KOPT-K1 (cell line): ENCODE measurements around the gene IGFALS.

Source experiments
- H3K27ac ChIP-seq: fragments of 200-600 bp; sonication (generic); 2 replicates; pipeline ENCODE4 v1.5.1; 2016; ENCODE audit warnings: antibody characterized with exemption, mild to moderate bottlenecking, low read depth, low read length; ENCODE audit not compliant: poor library complexity, severe bottlenecking
- H3K36me3 ChIP-seq: fragments of 200-600 bp; sonication (generic); 2 replicates; pipeline ENCODE4 v1.5.1; 2017; ENCODE audit warnings: antibody characterized with exemption, mild to moderate bottlenecking, low read length, moderate library complexity; ENCODE audit not compliant: insufficient read depth
- H3K9me3 ChIP-seq: fragments of 200-600 bp; sonication (generic); 2 replicates; pipeline ENCODE4 v1.5.1; 2017; ENCODE audit warnings: antibody characterized with exemption, low read length, mild to moderate bottlenecking; ENCODE audit not compliant: insufficient read depth, poor library complexity, severe bottlenecking

Gene IGFALS

GRCh38 chr16:1821861-1822611 is 28.5 kb upstream of the IGFALS start:
- H3K36me3 ChIP-seq, result peaks cover 15% of the 10 kb centered on the region; the same call in 1 of the 2 replicates

GRCh38 chr16:1820946-1821290 is 27.4 kb upstream of the IGFALS start:
- Histone ChIP-seq H3K36me3 (peaks cover 24% of the 10 kb centered on the region), H3K27ac (no peak overlapping the region), H3K9me3 (no peaks in the 10 kb centered on the region)

More at GRCh38 chr16:1821861-1822611, 28.5 kb upstream of the IGFALS start:
- Histone ChIP-seq H3K9me3 (no peaks in the 10 kb centered on the region), H3K27ac (no peak overlapping the region)

- Histone ChIP-seq H3K36me3 (peaks cover 24% of the 10 kb centered on the region), H3K9me3 (no peaks in the 10 kb centered on the region), H3K27ac (no peak overlapping the region)
Measured at GRCh38 chr16:1820096-1820945, 26.8 kb upstream of the IGFALS start.

- Histone ChIP-seq H3K36me3 (peaks cover 24% of the 10 kb centered on the region), H3K27ac (no peak overlapping the region), H3K9me3 (no peaks in the 10 kb centered on the region)
Measured at GRCh38 chr16:1819611-1820010, 26.1 kb upstream of the IGFALS start.

- H3K36me3 ChIP-seq, result peaks cover 27% of the 10 kb centered on the region
- no peak overlapping the region for H3K27ac ChIP-seq
- H3K9me3 ChIP-seq, result no peaks in the 10 kb centered on the region
Measured at GRCh38 chr16:1818873-1819525, 25.5 kb upstream of the IGFALS start.

GRCh38 chr16:1818204-1818872 is 24.8 kb upstream of the IGFALS start:
- Histone ChIP-seq H3K27ac (no peak overlapping the region), H3K36me3 (peaks cover 33% of the 10 kb centered on the region), H3K9me3 (no peaks in the 10 kb centered on the region)

- Histone ChIP-seq H3K27ac (no peak overlapping the region), H3K36me3 (peaks cover 32% of the 10 kb centered on the region), H3K9me3 (no peaks in the 10 kb centered on the region)
Measured at GRCh38 chr16:1817716-1818115, 24.2 kb upstream of the IGFALS start.

GRCh38 chr16:1817276-1817589 is 23.7 kb upstream of the IGFALS start:
- peaks cover 28% of the 10 kb centered on the region for H3K36me3 ChIP-seq
- H3K9me3 ChIP-seq, result no peaks in the 10 kb centered on the region
- H3K27ac ChIP-seq, result no peak overlapping the region

GRCh38 chr16:1816396-1817275 is 23.1 kb upstream of the IGFALS start:
- Histone ChIP-seq H3K36me3 (peaks cover 22% of the 10 kb centered on the region), H3K9me3 (no peaks in the 10 kb centered on the region), H3K27ac (no peak overlapping the region)

- Histone ChIP-seq H3K36me3 (peaks cover 20% of the 10 kb centered on the region), H3K9me3 (no peaks in the 10 kb centered on the region), H3K27ac (no peak overlapping the region)
Measured at GRCh38 chr16:1815461-1815860, 22.0 kb upstream of the IGFALS start.

- H3K36me3 ChIP-seq, result peaks cover 38% of the 10 kb centered on the region
- H3K27ac ChIP-seq, result no peak overlapping the region
- no peaks in the 10 kb centered on the region for H3K9me3 ChIP-seq
Measured at GRCh38 chr16:1812732-1813163, 19.2 kb upstream of the IGFALS start.

GRCh38 chr16:1810536-1810935 is 17.0 kb upstream of the IGFALS start:
- H3K36me3 ChIP-seq, result peaks cover 41% of the 10 kb centered on the region; the same call in 1 of the 2 replicates
- H3K27ac ChIP-seq, result no peak overlapping the region
- no peaks in the 10 kb centered on the region for H3K9me3 ChIP-seq

GRCh38 chr16:1810106-1810505 is 16.6 kb upstream of the IGFALS start:
- Histone ChIP-seq H3K36me3 (peaks cover 41% of the 10 kb centered on the region; the same call in 1 of the 2 replicates), H3K27ac (no peak overlapping the region), H3K9me3 (no peaks in the 10 kb centered on the region)

GRCh38 chr16:1809281-1809801 is 15.8 kb upstream of the IGFALS start:
- Histone ChIP-seq H3K9me3 (no peaks in the 10 kb centered on the region), H3K27ac (no peak overlapping the region), H3K36me3 (peaks cover 41% of the 10 kb centered on the region; the same call in 1 of the 2 replicates)
